K562 (cell line): Measurements from ENCODE around the gene FSTL1. TPM values are rescaled to one million over a fixed set of nuclear protein-coding genes. Genes with fewer than 3 reads are reported as not detected.
A peak's percentile ranks its signal among the peaks of the same experiment; 100 is the strongest.

Experiments
- ATAC-seq: fragments of 200-7000 bp; cut with Tn5 transposase; 3 replicates; pipeline ENCODE4 v1.9.1; 2020; ENCODE audit warnings: moderate library complexity
- BruUV-seq: library from RNA; stranded (reverse); fragments of 400-500 nt; replicated peaks from 2 replicates; lab custom pipeline; 2021; lab: Mats Ljungman, UMichigan
- CTCF ChIA-PET: fragments of 300-600 bp; formaldehyde crosslinking; extraction: SDS; loops from one replicate; lab custom pipeline; 2021; ENCODE audit warnings: low intra/inter-chr PET ratio; lab: Yijun Ruan, JAX
- POLR2A ChIA-PET: fragments of 300-600, 350-650 bp; sonication (Branson Sonifier 250); formaldehyde crosslinking; extraction: SDS; loops from one replicate; lab custom pipeline; 2021; ENCODE audit warnings: antibody characterized with exemption, inconsistent platforms; lab: Yijun Ruan, JAX
- DNase-seq, 4 experiments: peaks; one replicate each; pipeline versions ENCODE4 v3.0.0 to v3.0.0-alpha.2; 2011 to 2018; ENCODE audit warnings: low spot score in 3 of 4, mixed read lengths in 3 of 4; ENCODE audit errors: extremely low read depth in 1 of 4
- FAIRE-seq: peaks from 2 replicates; lab custom pipeline; 2011; peaks lifted over from hg19 to GRCh38; lab: Jason Lieb, UNC
- H2AFZ ChIP-seq: 2 replicates; pipeline ENCODE4 v1.6.0; 2011; ENCODE audit warnings: low read depth, low read length, control low read depth, inconsistent platforms
- H3K27ac ChIP-seq: fragments of 200-600 bp; 3 replicates; pipeline ENCODE4 v1.8.0; 2011; ENCODE audit warnings: low read depth, mild to moderate bottlenecking, control low read depth, inconsistent platforms, low read length, moderate library complexity, mixed read lengths; ENCODE audit errors: extremely low read depth
- H3K27me3 ChIP-seq, 2 experiments: fragments of 300-600 bp in 1 of 2; 2 replicates in 1 of 2; 3 replicates in 1 of 2; pipeline versions ENCODE4 v1.6.0 to v1.8.0; 2011; ENCODE audit warnings: inconsistent platforms in 2 of 2, low read length in 2 of 2, mild to moderate bottlenecking in 1 of 2, mixed read lengths in 1 of 2, moderate library complexity in 1 of 2; ENCODE audit not compliant: control insufficient read depth in 2 of 2, insufficient read depth in 2 of 2
- H3K36me3 ChIP-seq: fragments of 300-600 bp; 3 replicates; pipeline ENCODE4 v1.8.0; 2011; ENCODE audit warnings: mild to moderate bottlenecking, low read length, inconsistent platforms; ENCODE audit not compliant: control insufficient read depth, insufficient read depth
- H3K4me1 ChIP-seq, 2 experiments: fragments of 200-600 bp in 1 of 2; replicated peaks in 1 of 2; 2 replicates in 1 of 2; 3 replicates in 1 of 2; pipeline versions ENCODE4 v1.5.1 to v1.8.0; 2011; ENCODE audit warnings: inconsistent platforms in 2 of 2, low read length in 2 of 2, mild to moderate bottlenecking in 1 of 2, mixed read lengths in 1 of 2, moderate library complexity in 1 of 2; ENCODE audit not compliant: control insufficient read depth in 2 of 2, insufficient read depth in 2 of 2
- H3K4me2 ChIP-seq: 2 replicates; pipeline ENCODE4 v1.6.1; 2011; ENCODE audit warnings: low read length, control low read depth, inconsistent platforms, mixed read lengths; ENCODE audit not compliant: insufficient read depth
- H3K4me3 ChIP-seq: fragments of 200-600 bp; sonication (generic), shearing (Covaris generic); 2 replicates; pipeline ENCODE4 v1.5.1; 2016; ENCODE audit warnings: control low read depth, inconsistent platforms
- H3K79me2 ChIP-seq: fragments of 200-600 bp; 3 replicates; pipeline ENCODE4 v1.8.0; 2011; ENCODE audit warnings: low read length, inconsistent platforms; ENCODE audit not compliant: control insufficient read depth, insufficient read depth
- H3K9ac ChIP-seq, 2 experiments: 2 replicates each; pipeline versions ENCODE4 v1.6.0 to v1.6.1; 2011; ENCODE audit warnings: low read depth in 2 of 2, low read length in 2 of 2, control low read depth in 1 of 2, inconsistent platforms in 1 of 2, mild to moderate bottlenecking in 1 of 2, mixed read lengths in 1 of 2; ENCODE audit not compliant: insufficient read depth in 1 of 2
- H3K9me1 ChIP-seq: one replicate; pipeline ENCODE4 v1.6.0; 2011; ENCODE audit warnings: inconsistent platforms, mild to moderate bottlenecking, low read length, moderate library complexity; ENCODE audit not compliant: control insufficient read depth, insufficient read depth
- H3K9me3 ChIP-seq: replicated peaks from 2 replicates; pipeline ENCODE4 v1.5.1; 2011; ENCODE audit warnings: low read depth, low read length, inconsistent platforms; ENCODE audit not compliant: control insufficient read depth, insufficient read depth
- H4K20me1 ChIP-seq: replicated peaks from 2 replicates; pipeline ENCODE4 v1.6.1; 2011; ENCODE audit warnings: low read length, inconsistent platforms, mixed read lengths; ENCODE audit not compliant: control insufficient read depth, insufficient read depth
- BRD4 ChIP-seq: fragments of 200-600 bp; sonication (generic); IDR thresholded peaks from 2 replicates; pipeline ENCODE4 v1.6.1; 2017; ENCODE audit warnings: inconsistent platforms
- CEBPB ChIP-seq: fragments of 450-650 bp; IDR thresholded peaks from 2 replicates; pipeline ENCODE4 v1.6.1; 2016; ENCODE audit warnings: missing genetic modification characterization, missing compliant biosample characterization
- KDM5B ChIP-seq: fragments of 200-600 bp; sonication (generic); IDR thresholded peaks from 2 replicates; pipeline ENCODE4 v1.6.1; 2012; ENCODE audit warnings: low read depth, mild to moderate bottlenecking, moderate library complexity, low read length, control low read depth, inconsistent platforms; ENCODE audit not compliant: insufficient replicate concordance
- PATZ1 ChIP-seq: fragments of 250-450 bp; sonication (Bioruptor Pico); IDR thresholded peaks from 2 replicates; pipeline ENCODE4 v1.5.0; 2020; ENCODE audit warnings: mild to moderate bottlenecking, borderline replicate concordance
- UBTF ChIP-seq, 2 experiments: IDR thresholded peaks; 2 replicates each; pipeline ENCODE4 v1.6.1; 2012; ENCODE audit warnings: improper control_type of control experiment in 2 of 2, low read depth in 2 of 2, low read length in 2 of 2, borderline replicate concordance in 1 of 2
- ZNF551 ChIP-seq: fragments of 250-450 bp; sonication (Bioruptor Pico); IDR thresholded peaks from 2 replicates; pipeline ENCODE4 v1.5.0; 2021; ENCODE audit warnings: mild to moderate bottlenecking, moderate library complexity
- ZNF766 ChIP-seq: fragments of 200-800 bp; sonication (Bioruptor generic); conservative IDR thresholded peaks from 2 replicates; pipeline ENCODE4 v1.6.1; 2016; ENCODE audit warnings: missing genetic modification characterization, missing compliant biosample characterization
- WGBS: fragments of 100-300 bp; shearing (Covaris generic); methylation state at CpG from one replicate; pipeline ENCODE4 v1.1.6; 2016; ENCODE audit warnings: low coverage, mixed read lengths; ENCODE audit not compliant: insufficient coverage; ENCODE audit errors: missing lambda C conversion rate; 5-methylcytosine and 5-hydroxymethylcytosine counted together
- in situ Hi-C: fragments of 300-500 bp; cut with MboI; formaldehyde crosslinking; loops from 4 replicates; pipeline ENCODE4 v1.15.0; 2018; ENCODE audit warnings: inconsistent platforms, mixed read lengths
- intact Hi-C: fragments of 100-400 bp; cut with micrococcal nuclease; formaldehyde crosslinking; loops from 2 replicates; pipeline ENCODE4 v1.14.2; 2022
- polyA plus RNA-seq, 8 experiments: library from polyadenylated mRNA; depleted of rRNA in 4 of 8; stranded (reverse) in 5 of 8; unstranded in 3 of 8; fragments of >200 nt; fragmentation: Nextera tagmentation in 2 of 8; fragmentation: Illumina TruSeq in 1 of 8; extraction: Ambion mirVana in 2 of 8; extraction: Trizol in 1 of 8; gene quantifications; 2 replicates each; pipeline versions ENCODE4 v1.2.1 to v1.2.3, GENCODE V29; 2011 to 2014; ENCODE audit warnings: inconsistent platforms in 1 of 8, missing spikeins in 1 of 8
- total RNA-seq, 7 experiments: library from RNA; depleted of rRNA in 6 of 7; stranded (reverse); fragments of >200 nt in 6 of 7; fragmentation: Illumina TruSeq in 2 of 7; extraction: Trizol in 2 of 7; gene quantifications; 2 replicates each; pipeline versions ENCODE4 v1.2.1 to v1.2.3, GENCODE V29; 2011 to 2021; ENCODE audit warnings: low replicate concordance in 1 of 7

Gene FSTL1
- total and polyA plus RNA-seq, 9 of the 15 experiments (the other 6 are each of a cell fraction or from before 2014, with no cell fraction given), result 0.01 to 0.58 (median 0.08) TPM; not detected in 2

- no peaks in the 10 kb centered on the region for H4K20me1 ChIP-seq
- ChIA-PET CTCF (no interaction called here), POLR2A (interaction anchor here (1.1 to 2.1 kb wide), 2 partner anchors 10 to 67 kb away, joined by 3 to 8 read pairs; no protein-coding TSS in a partner anchor)
- peaks cover 50% of the 10 kb centered on the region for H3K79me2 ChIP-seq
- no peaks in the 10 kb centered on the region for H3K27me3 ChIP-seq
- no TSS peak for BruUV-seq
- H3K36me3 ChIP-seq, result peaks cover 20% of the 10 kb centered on the region; the same call in 2 of the 3 replicates
- FAIRE-seq (no peak), DNase-seq (no peak), ATAC-seq (no peak)
- TF ChIP-seq ZNF551 (CRISPR knock-in tag) (no peak), KDM5B (no peak), CEBPB (tag) (no peak), ZNF766 (CRISPR knock-in tag) (no peak), PATZ1 (no peak), BRD4 (no peak), UBTF (IDR thresholded peaks at IDR 0.05; ENCODE audit: borderline replicate concordance in 1 of 2, low read depth in 2 of 2, low read length in 2 of 2) (no peak)
- H3K27ac ChIP-seq, result peak overlapping the region; percentile 88
- H3K9ac ChIP-seq, result peak overlapping the region; percentile 86 to 98; a peak in 3 of 4 replicates
- H3K4me3 ChIP-seq, result peak overlapping the region; percentile 59
- WGBS, result 0% methylated on average over 6 of the region's 6 CpGs
- in situ Hi-C loops, result no loop called here
- intact Hi-C loops, result loop anchor here (5.0 kb wide), 1 partner anchor 252 kb away; no protein-coding TSS in a partner anchor
- peak overlapping the region; percentile 85 for H3K4me2 ChIP-seq
- H2AFZ ChIP-seq, result peak overlapping the region; percentile 94
- H3K4me1 ChIP-seq, result peaks cover 6 to 20% of the 10 kb centered on the region in 2 experiments; a peak in 4 of 5 replicates
- H3K9me3 ChIP-seq, result no peaks in the 10 kb centered on the region
- no peaks in the 10 kb centered on the region for H3K9me1 ChIP-seq
These were observed 101.0 kb downstream of the FSTL1 start for GRCh38 chr3:120349855-120350125.
